H9 (cell line): ENCODE data around the gene FRMPD1. TPM values are rescaled to one million over a fixed set of nuclear protein-coding genes. Genes with fewer than 3 reads are reported as not detected.

Experiments
- DNase-seq: peaks from one replicate; pipeline ENCODE4 v3.0.0-alpha.2; 2017
- H2AFZ ChIP-seq: one replicate; pipeline ENCODE4 v1.6.1; 2013; ENCODE audit warnings: mild to moderate bottlenecking, low read length, control low read depth, moderate library complexity
- H2AK5ac ChIP-seq: 2 replicates; pipeline ENCODE4 v1.6.1; 2013; ENCODE audit warnings: low read length, control low read depth, mixed read lengths; ENCODE audit not compliant: insufficient read length
- H2BK120ac ChIP-seq: one replicate; pipeline ENCODE4 v1.6.1; 2013; ENCODE audit warnings: low read depth, mild to moderate bottlenecking, low read length, control low read depth, inconsistent platforms; ENCODE audit not compliant: poor library complexity, severe bottlenecking
- H2BK12ac ChIP-seq: 2 replicates; pipeline ENCODE4 v1.6.1; 2013; ENCODE audit warnings: low read length, control low read depth, mixed read lengths, low read depth; ENCODE audit not compliant: insufficient read length
- H2BK15ac ChIP-seq: 2 replicates; pipeline ENCODE4 v1.6.1; 2013; ENCODE audit warnings: low read depth, low read length, control low read depth
- H2BK20ac ChIP-seq: one replicate; pipeline ENCODE4 v1.6.1; 2013; ENCODE audit warnings: low read depth, mild to moderate bottlenecking, low read length, control low read depth, inconsistent platforms; ENCODE audit not compliant: poor library complexity, severe bottlenecking
- H2BK5ac ChIP-seq: 2 replicates; pipeline ENCODE4 v1.6.1; 2013; ENCODE audit warnings: low read length, control low read depth, mixed read lengths; ENCODE audit not compliant: insufficient read length
- H3K14ac ChIP-seq: 2 replicates; pipeline ENCODE4 v1.6.1; 2013; ENCODE audit warnings: low read length, control low read depth; ENCODE audit not compliant: insufficient read depth
- H3K18ac ChIP-seq: 2 replicates; pipeline ENCODE4 v1.6.1; 2013; ENCODE audit warnings: low read depth, mild to moderate bottlenecking, mixed read lengths, low read length, control low read depth; ENCODE audit not compliant: insufficient read length
- H3K23ac ChIP-seq: 2 replicates; pipeline ENCODE4 v1.6.1; 2013; ENCODE audit warnings: low read length, control low read depth, mixed read lengths, low read depth; ENCODE audit not compliant: insufficient read length
- H3K23me2 ChIP-seq: 2 replicates; pipeline ENCODE4 v1.6.1; 2013; ENCODE audit warnings: low read depth, mild to moderate bottlenecking, mixed read lengths, low read length, control low read depth; ENCODE audit not compliant: insufficient read length, poor library complexity, severe bottlenecking
- H3K27ac ChIP-seq: 2 replicates; pipeline ENCODE4 v1.5.1; 2013; ENCODE audit warnings: low read length, control low read depth, mixed read lengths, low read depth; ENCODE audit not compliant: insufficient read length
- H3K27me3 ChIP-seq: 2 replicates; pipeline ENCODE4 v1.6.1; 2013; ENCODE audit warnings: low read length, control low read depth, inconsistent platforms; ENCODE audit not compliant: insufficient read depth
- H3K4ac ChIP-seq: 2 replicates; pipeline ENCODE4 v1.6.1; 2013; ENCODE audit warnings: low read depth, mild to moderate bottlenecking, control low read depth, inconsistent platforms, low read length, moderate library complexity
- H3K4me1 ChIP-seq: 2 replicates; pipeline ENCODE4 v1.6.1; 2013; ENCODE audit warnings: low read length, control low read depth, inconsistent platforms; ENCODE audit not compliant: insufficient read depth
- H3K4me2 ChIP-seq: 2 replicates; pipeline ENCODE4 v1.6.1; 2013; ENCODE audit warnings: low read length, control low read depth, mixed read lengths; ENCODE audit not compliant: insufficient read length, insufficient read depth
- H3K56ac ChIP-seq: 2 replicates; pipeline ENCODE4 v1.6.1; 2013; ENCODE audit warnings: low read depth, mild to moderate bottlenecking, mixed read lengths, low read length, control low read depth; ENCODE audit not compliant: insufficient read length
- H3K79me1 ChIP-seq: 2 replicates; pipeline ENCODE4 v1.6.1; 2013; ENCODE audit warnings: low read depth, mild to moderate bottlenecking, moderate library complexity, low read length, control low read depth, inconsistent platforms; ENCODE audit not compliant: insufficient read depth, poor library complexity, severe bottlenecking
- H3K79me2 ChIP-seq: 2 replicates; pipeline ENCODE4 v1.6.1; 2013; ENCODE audit warnings: low read length, control low read depth, inconsistent platforms; ENCODE audit not compliant: insufficient read depth
- H3K9ac ChIP-seq: 2 replicates; pipeline ENCODE4 v1.6.1; 2013; ENCODE audit warnings: low read length, control low read depth, mixed read lengths; ENCODE audit not compliant: insufficient read length; ENCODE audit errors: extremely low read depth
- H3K9me3 ChIP-seq: one replicate; pipeline ENCODE4 v1.6.1; 2013; ENCODE audit warnings: low read depth, low read length, inconsistent platforms; ENCODE audit not compliant: control insufficient read depth
- H3T11ph ChIP-seq: one replicate; pipeline ENCODE4 v1.6.1; 2013; ENCODE audit warnings: mild to moderate bottlenecking, low read length, control low read depth, inconsistent platforms
- H4K20me1 ChIP-seq: one replicate; pipeline ENCODE4 v1.6.1; 2013; ENCODE audit not compliant: control insufficient read depth, insufficient read length, insufficient read depth
- H4K5ac ChIP-seq: 2 replicates; pipeline ENCODE4 v1.6.1; 2013; ENCODE audit warnings: low read depth, mild to moderate bottlenecking, mixed read lengths, low read length, control low read depth; ENCODE audit not compliant: insufficient read length
- H4K8ac ChIP-seq: replicated peaks from 2 replicates; pipeline ENCODE4 v1.6.1; 2013; ENCODE audit warnings: low read length, control low read depth, mixed read lengths, low read depth; ENCODE audit not compliant: insufficient read length
- H4K91ac ChIP-seq: 2 replicates; pipeline ENCODE4 v1.6.1; 2013; ENCODE audit warnings: low read depth, mild to moderate bottlenecking, moderate library complexity, mixed read lengths, low read length, control low read depth; ENCODE audit not compliant: insufficient read length
- H3K27ac Mint-ChIP-seq, 3 experiments: 2 replicates in 2 of 3; 3 replicates in 1 of 3; pipeline ENCODE4 v1.8.0; 2020 to 2021; ENCODE audit warnings: mixed read lengths in 3 of 3, mild to moderate bottlenecking in 1 of 3, moderate library complexity in 1 of 3
- H3K27me3 Mint-ChIP-seq: 2 replicates; pipeline ENCODE4 v1.8.0; 2021; ENCODE audit warnings: low read depth, mild to moderate bottlenecking, moderate library complexity, mixed read lengths
- H3K36me3 Mint-ChIP-seq, 3 experiments: 2 replicates in 2 of 3; 3 replicates in 1 of 3; pipeline ENCODE4 v1.8.0; 2020 to 2021; ENCODE audit warnings: low read depth in 3 of 3, mixed read lengths in 3 of 3; ENCODE audit not compliant: insufficient read depth in 1 of 3
- H3K4me1 Mint-ChIP-seq, 2 experiments: 2 replicates each; pipeline ENCODE4 v1.8.0; 2020; ENCODE audit warnings: mixed read lengths in 2 of 2
- H3K4me3 Mint-ChIP-seq, 2 experiments: 2 replicates in 1 of 2; 3 replicates in 1 of 2; pipeline ENCODE4 v1.8.0; 2020 to 2021; ENCODE audit warnings: mild to moderate bottlenecking in 2 of 2, mixed read lengths in 2 of 2, moderate library complexity in 1 of 2
- H3K9me3 Mint-ChIP-seq, 2 experiments: 2 replicates in 1 of 2; 3 replicates in 1 of 2; pipeline ENCODE4 v1.8.0; 2020; ENCODE audit warnings: mild to moderate bottlenecking in 2 of 2, mixed read lengths in 2 of 2, moderate library complexity in 1 of 2
- WGBS: extraction: QIAGEN DNeasy Blood & Tissue Kit; methylation state at CpG from one replicate; pipeline ENCODE4 v1.1.7; 2013; ENCODE audit warnings: missing lambda C conversion rate, low lambda C conversion rate, mixed read lengths; ENCODE audit not compliant: insufficient read length; ENCODE audit errors: extremely low coverage; 5-methylcytosine and 5-hydroxymethylcytosine counted together
- total RNA-seq: library from RNA; stranded (reverse); gene quantifications from 2 replicates; pipeline ENCODE4 v1.2.1, GENCODE V29; 2021
- TF ChIP-seq, protein P1 (sequence below): fragments of 200-600 bp; sonication (generic); conservative IDR thresholded peaks from 3 replicates; pipeline ENCODE4 v1.8.0; 2021; ENCODE audit warnings: antibody characterized with exemption, mild to moderate bottlenecking

The FRMPD1 gene
- total RNA-seq, 1 experiment from 2014 or later, result 0.04 TPM

DNA sequence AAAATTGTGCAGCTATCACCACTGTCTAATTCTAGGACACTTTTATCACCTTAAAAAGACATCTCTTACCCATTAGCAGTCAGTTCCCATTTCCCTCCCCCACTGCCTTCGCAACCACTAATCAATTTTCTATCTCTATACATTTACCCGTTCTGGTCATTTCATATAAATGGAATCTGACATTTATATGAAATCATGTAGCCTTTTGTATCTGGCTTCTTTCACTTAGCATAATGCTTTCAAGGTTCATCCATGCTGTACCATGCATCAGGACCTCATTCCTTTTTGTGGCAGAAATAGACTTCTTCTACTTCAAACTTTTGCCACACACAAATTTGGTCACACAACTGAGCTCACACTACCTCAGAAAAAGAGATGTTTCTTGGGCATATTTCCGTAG lies 32.2 kb downstream of the FRMPD1 start:
- no peak overlapping the region for H3T11ph ChIP-seq
- no peak overlapping the region for H3K4me2 ChIP-seq
- peaks cover 0 to 3% of the 10 kb centered on the region in 2 experiments; a peak in 1 of 5 replicates for H3K9me3 Mint-ChIP-seq
- H3K18ac ChIP-seq, result no peak overlapping the region
- no peaks in the 10 kb centered on the region for H3K79me2 ChIP-seq
- H3K79me1 ChIP-seq, result no peaks in the 10 kb centered on the region
- H3K4ac ChIP-seq, result no peak overlapping the region
- 100% methylated on average over 2 of the region's 3 CpGs for WGBS
- no peak overlapping the region for H4K5ac ChIP-seq
- no peak overlapping the region for H2BK20ac ChIP-seq
- H3K27me3 Mint-ChIP-seq, result peaks cover 29% of the 10 kb centered on the region
- no peak overlapping the region for H3K4me3 Mint-ChIP-seq
- H4K20me1 ChIP-seq, result no peaks in the 10 kb centered on the region
- H2BK15ac ChIP-seq, result no peak overlapping the region
- H3K27me3 ChIP-seq, result no peaks in the 10 kb centered on the region
- H3K23ac ChIP-seq, result no peak overlapping the region
- H3K27ac ChIP-seq, result no peak overlapping the region
- H4K8ac ChIP-seq, result no peak overlapping the region
- H3K56ac ChIP-seq, result no peak overlapping the region
- no peak overlapping the region for H3K9ac ChIP-seq
- H2BK12ac ChIP-seq, result no peak overlapping the region
- H3K9me3 ChIP-seq, result no peaks in the 10 kb centered on the region
- H2BK120ac ChIP-seq, result no peak overlapping the region
- no peaks in the 10 kb centered on the region for H3K36me3 Mint-ChIP-seq
- no peak overlapping the region for H3K14ac ChIP-seq
- H2BK5ac ChIP-seq, result no peak overlapping the region
- H3K27ac Mint-ChIP-seq, result no peak overlapping the region
- H3K23me2 ChIP-seq, result no peaks in the 10 kb centered on the region
- H3K4me1 Mint-ChIP-seq, result peaks cover 0 to 7% of the 10 kb centered on the region in 2 experiments; a peak in 2 of 4 replicates
- H4K91ac ChIP-seq, result no peak overlapping the region
- TF ChIP-seq, protein P1, sequence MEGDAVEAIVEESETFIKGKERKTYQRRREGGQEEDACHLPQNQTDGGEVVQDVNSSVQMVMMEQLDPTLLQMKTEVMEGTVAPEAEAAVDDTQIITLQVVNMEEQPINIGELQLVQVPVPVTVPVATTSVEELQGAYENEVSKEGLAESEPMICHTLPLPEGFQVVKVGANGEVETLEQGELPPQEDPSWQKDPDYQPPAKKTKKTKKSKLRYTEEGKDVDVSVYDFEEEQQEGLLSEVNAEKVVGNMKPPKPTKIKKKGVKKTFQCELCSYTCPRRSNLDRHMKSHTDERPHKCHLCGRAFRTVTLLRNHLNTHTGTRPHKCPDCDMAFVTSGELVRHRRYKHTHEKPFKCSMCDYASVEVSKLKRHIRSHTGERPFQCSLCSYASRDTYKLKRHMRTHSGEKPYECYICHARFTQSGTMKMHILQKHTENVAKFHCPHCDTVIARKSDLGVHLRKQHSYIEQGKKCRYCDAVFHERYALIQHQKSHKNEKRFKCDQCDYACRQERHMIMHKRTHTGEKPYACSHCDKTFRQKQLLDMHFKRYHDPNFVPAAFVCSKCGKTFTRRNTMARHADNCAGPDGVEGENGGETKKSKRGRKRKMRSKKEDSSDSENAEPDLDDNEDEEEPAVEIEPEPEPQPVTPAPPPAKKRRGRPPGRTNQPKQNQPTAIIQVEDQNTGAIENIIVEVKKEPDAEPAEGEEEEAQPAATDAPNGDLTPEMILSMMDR, result no peak
- H2AFZ ChIP-seq, result no peak overlapping the region
- DNase-seq, result no peak
- H3K4me1 ChIP-seq, result no peaks in the 10 kb centered on the region
- H2AK5ac ChIP-seq, result no peak overlapping the region
